ENCODE measurements around the gene ARSK. TPM values are rescaled to one million over a fixed set of nuclear protein-coding genes. Genes with fewer than 3 reads are reported as not detected.

The ARSK gene
- total RNA-seq, result 10 to 100 TPM in 1 of 2 donors, 1 to 10 TPM in 1; 7.3 to 23.3 TPM

- H3K4me1 ChIP-seq (replicated peaks), result no peaks in the 10 kb centered on the region
- under 1% methylated on average over 63 of the region's 63 CpGs for WGBS
- H3K9me3 ChIP-seq, result no peaks in the 10 kb centered on the region
- H3K4me3 ChIP-seq, result peak within 1 kb of the TSS; percentile 76 to 84
- TF ChIP-seq POLR2AphosphoS5 (IDR thresholded peaks at IDR 0.05) (peak; percentile 98), POLR2A (IDR thresholded peaks at IDR 0.05) (peak; percentile 83)
- TF ChIP-seq, protein P1, sequence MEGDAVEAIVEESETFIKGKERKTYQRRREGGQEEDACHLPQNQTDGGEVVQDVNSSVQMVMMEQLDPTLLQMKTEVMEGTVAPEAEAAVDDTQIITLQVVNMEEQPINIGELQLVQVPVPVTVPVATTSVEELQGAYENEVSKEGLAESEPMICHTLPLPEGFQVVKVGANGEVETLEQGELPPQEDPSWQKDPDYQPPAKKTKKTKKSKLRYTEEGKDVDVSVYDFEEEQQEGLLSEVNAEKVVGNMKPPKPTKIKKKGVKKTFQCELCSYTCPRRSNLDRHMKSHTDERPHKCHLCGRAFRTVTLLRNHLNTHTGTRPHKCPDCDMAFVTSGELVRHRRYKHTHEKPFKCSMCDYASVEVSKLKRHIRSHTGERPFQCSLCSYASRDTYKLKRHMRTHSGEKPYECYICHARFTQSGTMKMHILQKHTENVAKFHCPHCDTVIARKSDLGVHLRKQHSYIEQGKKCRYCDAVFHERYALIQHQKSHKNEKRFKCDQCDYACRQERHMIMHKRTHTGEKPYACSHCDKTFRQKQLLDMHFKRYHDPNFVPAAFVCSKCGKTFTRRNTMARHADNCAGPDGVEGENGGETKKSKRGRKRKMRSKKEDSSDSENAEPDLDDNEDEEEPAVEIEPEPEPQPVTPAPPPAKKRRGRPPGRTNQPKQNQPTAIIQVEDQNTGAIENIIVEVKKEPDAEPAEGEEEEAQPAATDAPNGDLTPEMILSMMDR (IDR thresholded peaks at IDR 0.05), result peak in 2 of 4 experiments; percentile 50 to 52
- no peaks in the 10 kb centered on the region for H3K27me3 ChIP-seq (replicated peaks; ENCODE audit: insufficient read depth)
- intact Hi-C loops (cut with DNase I), result loop anchor here (2.0 to 10.0 kb wide), 2 partner anchors 92 to 290 kb away; partner anchors contain the start of gene RFESD
- peak within 1 kb of the TSS; percentile 92 to 94 for H3K27ac ChIP-seq
- H3K36me3 ChIP-seq, result no peaks in the 10 kb centered on the region
- peak; percentile 96 for DNase-seq (ENCODE audit: low spot score)
Measured at GRCh38 chr5:95554647-95555548, at the start of gene ARSK, which contains the start of gene SKIC3. TSS of gene ARSK (plus strand) at chr5:95555101. CDS start at chr5:95555279, 178 bp downstream. TSS of gene SKIC3 (minus strand) at chr5:95554977. CDS start at chr5:95547150, 7,827 bp downstream.

GRCh38 chr5:95508550-95508949, 46.4 kb upstream of the ARSK start:
- TF ChIP-seq, protein P1 (IDR thresholded peaks at IDR 0.05), result no peak
- peak; percentile 74 for TF ChIP-seq POLR2AphosphoS5 (IDR thresholded peaks at IDR 0.05)
- Histone ChIP-seq H3K27me3 (replicated peaks; ENCODE audit: insufficient read depth) (no peaks in the 10 kb centered on the region), H3K36me3 (peaks cover 0 to 6% of the 10 kb centered on the region in 2 donors), H3K4me3 (no peak overlapping the region), H3K4me1 (replicated peaks) (no peaks in the 10 kb centered on the region), H3K9me3 (no peaks in the 10 kb centered on the region), H3K27ac (peak overlapping the region; percentile 58 to 64)
- intact Hi-C loops (cut with DNase I), result no loop called here
- WGBS, result 30% methylated on average over 1 of the region's 1 CpG
- DNase-seq (ENCODE audit: low spot score), result peak; percentile 24

GRCh38 chr5:95511606-95512005, 43.3 kb upstream of the ARSK start:
- 82% methylated on average over 1 of the region's 1 CpG for WGBS
- Histone ChIP-seq H3K27ac (no peak overlapping the region), H3K27me3 (replicated peaks; ENCODE audit: insufficient read depth) (no peaks in the 10 kb centered on the region), H3K4me1 (replicated peaks) (no peaks in the 10 kb centered on the region), H3K9me3 (no peaks in the 10 kb centered on the region), H3K36me3 (peaks cover 0 to 9% of the 10 kb centered on the region in 2 donors), H3K4me3 (no peak overlapping the region)
- TF ChIP-seq POLR2A (IDR thresholded peaks at IDR 0.05), result no peak
- TF ChIP-seq, protein P1 (IDR thresholded peaks at IDR 0.05), result no peak
- TF ChIP-seq POLR2AphosphoS5 (IDR thresholded peaks at IDR 0.05), result no peak
- no peak for DNase-seq (ENCODE audit: low spot score)
- intact Hi-C loops (cut with DNase I), result no loop called here

- no peak for DNase-seq (ENCODE audit: low spot score)
- WGBS, result 98% methylated on average over 2 of the region's 2 CpGs
Measured at GRCh38 chr5:95518417-95518816, 36.5 kb upstream of the ARSK start.

More at GRCh38 chr5:95518417-95518816, 36.5 kb upstream of the ARSK start:
- intact Hi-C loops (cut with DNase I), result no loop called here
- Histone ChIP-seq H3K4me1 (replicated peaks) (no peaks in the 10 kb centered on the region), H3K4me3 (no peak overlapping the region), H3K9me3 (no peaks in the 10 kb centered on the region), H3K27ac (no peak overlapping the region), H3K36me3 (peaks cover 0 to 4% of the 10 kb centered on the region in 2 donors), H3K27me3 (replicated peaks; ENCODE audit: insufficient read depth) (no peaks in the 10 kb centered on the region)
- no peak for TF ChIP-seq POLR2A (IDR thresholded peaks at IDR 0.05)
- TF ChIP-seq POLR2AphosphoS5 (IDR thresholded peaks at IDR 0.05), result no peak
- TF ChIP-seq, protein P1 (IDR thresholded peaks at IDR 0.05), result no peak

Data from prostate gland (tissue), 2 donors.